ENCODE measurements around the gene HAUS7. TPM values are rescaled to one million over a fixed set of nuclear protein-coding genes. Genes with fewer than 3 reads are reported as not detected.

HAUS7 gene
- total RNA-seq, 2 experiments from 2014 or later, result 42.5 to 47.9 TPM

- CTCF ChIA-PET (ENCODE audit: unreplicated experiment), result no interaction called here
- intact Hi-C loops (cut with micrococcal nuclease; ENCODE audit: unreplicated experiment), result no loop called here
- DNase-seq (ENCODE audit: low spot score), result no peak
- TF ChIP-seq EZH2phosphoT487 (IDR thresholded peaks at IDR 0.05; ENCODE audit: borderline replicate concordance, low read depth, low read length) (no peak), CTCF (conservative IDR thresholded peaks at IDR 0.05; ENCODE audit: low read length) (no peak)
- Histone ChIP-seq H3K36me3 (ENCODE audit: insufficient read depth, low read length) (no peaks in the 10 kb centered on the region), H3K4me3 (ENCODE audit: low read depth, low read length, poor library complexity, severe bottlenecking) (no peak overlapping the region), H4K20me1 (ENCODE audit: insufficient read depth, low read length) (no peaks in the 10 kb centered on the region), H3K27ac (ENCODE audit: low read depth, low read length, poor library complexity, severe bottlenecking) (no peak overlapping the region), H3K4me1 (ENCODE audit: insufficient read depth, low read length, poor library complexity, severe bottlenecking) (no peaks in the 10 kb centered on the region), H2AFZ (ENCODE audit: low read length) (no peak overlapping the region), H3K9me2 (ENCODE audit: insufficient read depth, low read length) (no peaks in the 10 kb centered on the region), H3K79me2 (ENCODE audit: insufficient read depth, low read depth, low read length) (no peaks in the 10 kb centered on the region), H3K4me2 (ENCODE audit: low read length) (no peak overlapping the region), H3K9me3 (ENCODE audit: low read length) (no peaks in the 10 kb centered on the region)
- POLR2A ChIA-PET, result no interaction called here
- no TSS peak for BruUV-seq (replicated peaks)
These were observed 35.6 kb downstream of the HAUS7 start for GRCh38 chrX:153434801-153435200.

GRCh38 chrX:153433781-153434285 is 36.5 kb downstream of the HAUS7 start:
- POLR2A ChIA-PET, result no interaction called here
- no peak for TF ChIP-seq CTCF (conservative IDR thresholded peaks at IDR 0.05; ENCODE audit: low read length)
- no peak for TF ChIP-seq EZH2phosphoT487 (IDR thresholded peaks at IDR 0.05; ENCODE audit: borderline replicate concordance, low read depth, low read length)
- CTCF ChIA-PET (ENCODE audit: unreplicated experiment), result no interaction called here

GRCh38 chrX:153433161-153433680 is 37.2 kb downstream of the HAUS7 start:
- no peaks in the 10 kb centered on the region for H3K9me3 ChIP-seq (ENCODE audit: low read length)
- H3K36me3 ChIP-seq (ENCODE audit: insufficient read depth, low read length), result no peaks in the 10 kb centered on the region
- intact Hi-C loops (cut with micrococcal nuclease; ENCODE audit: unreplicated experiment), result no loop called here
- H3K79me2 ChIP-seq (ENCODE audit: insufficient read depth, low read depth, low read length), result no peaks in the 10 kb centered on the region
- no peak overlapping the region for H3K4me3 ChIP-seq (ENCODE audit: low read depth, low read length, poor library complexity, severe bottlenecking)
- BruUV-seq (replicated peaks), result no TSS peak
- TF ChIP-seq EZH2phosphoT487 (IDR thresholded peaks at IDR 0.05; ENCODE audit: borderline replicate concordance, low read depth, low read length), result no peak
- no peak for TF ChIP-seq CTCF (conservative IDR thresholded peaks at IDR 0.05; ENCODE audit: low read length)
- no peaks in the 10 kb centered on the region for H3K9me2 ChIP-seq (ENCODE audit: insufficient read depth, low read length)
- H4K20me1 ChIP-seq (ENCODE audit: insufficient read depth, low read length), result no peaks in the 10 kb centered on the region
- no peaks in the 10 kb centered on the region for H3K4me1 ChIP-seq (ENCODE audit: insufficient read depth, low read length, poor library complexity, severe bottlenecking)
- no peak for DNase-seq (ENCODE audit: low spot score)
- H3K27ac ChIP-seq (ENCODE audit: low read depth, low read length, poor library complexity, severe bottlenecking), result no peak overlapping the region
- ChIA-PET CTCF (ENCODE audit: unreplicated experiment) (no interaction called here), POLR2A (no interaction called here)
- H2AFZ ChIP-seq (ENCODE audit: low read length), result no peak overlapping the region
- no peak overlapping the region for H3K4me2 ChIP-seq (ENCODE audit: low read length)

More at GRCh38 chrX:153433781-153434285, 36.5 kb downstream of the HAUS7 start:
- BruUV-seq (replicated peaks), result no TSS peak
- no peak for DNase-seq (ENCODE audit: low spot score)
- Histone ChIP-seq H3K4me1 (ENCODE audit: insufficient read depth, low read length, poor library complexity, severe bottlenecking) (no peaks in the 10 kb centered on the region), H3K9me3 (ENCODE audit: low read length) (no peaks in the 10 kb centered on the region), H3K4me2 (ENCODE audit: low read length) (no peak overlapping the region), H4K20me1 (ENCODE audit: insufficient read depth, low read length) (no peaks in the 10 kb centered on the region), H3K9me2 (ENCODE audit: insufficient read depth, low read length) (no peaks in the 10 kb centered on the region), H3K4me3 (ENCODE audit: low read depth, low read length, poor library complexity, severe bottlenecking) (no peak overlapping the region), H3K79me2 (ENCODE audit: insufficient read depth, low read depth, low read length) (no peaks in the 10 kb centered on the region), H3K27ac (ENCODE audit: low read depth, low read length, poor library complexity, severe bottlenecking) (no peak overlapping the region), H2AFZ (ENCODE audit: low read length) (no peak overlapping the region), H3K36me3 (ENCODE audit: insufficient read depth, low read length) (no peaks in the 10 kb centered on the region)
- intact Hi-C loops (cut with micrococcal nuclease; ENCODE audit: unreplicated experiment), result no loop called here
